B cell (primary cell): ENCODE results near the gene NPHS1. TPM values are rescaled to one million over a fixed set of nuclear protein-coding genes. Genes with fewer than 3 reads are reported as not detected.

Source experiments
- ATAC-seq: fragments of 200-7000 bp; cut with Tn5 transposase; one replicate; pipeline ENCODE4 v1.10.0; 2021; ENCODE audit warnings: low read depth, mild to moderate bottlenecking, moderate number of reproducible peaks, moderate library complexity
- CTCF ChIA-PET: fragments of 350-600 bp; sonication (Branson Sonifier 250); formaldehyde crosslinking; loops from one replicate; lab custom pipeline; 2021; ENCODE audit warnings: antibody characterized with exemption, inconsistent platforms; lab: Charles Lee
- POLR2A ChIA-PET: fragments of 350-600 bp; sonication (Branson Sonifier 250); formaldehyde crosslinking; loops from one replicate; lab custom pipeline; 2021; ENCODE audit warnings: antibody characterized with exemption; lab: Charles Lee
- DNase-seq: peaks from one replicate; pipeline ENCODE4 v3.0.0; 2013
- H2AFZ ChIP-seq: 2 replicates; pipeline ENCODE4 v1.6.1; 2012; ENCODE audit warnings: mild to moderate bottlenecking, low read depth, low read length; ENCODE audit not compliant: insufficient read depth, poor library complexity, severe bottlenecking
- H3K27ac ChIP-seq, 2 donors: 1 replicate in 1 of 2; 2 replicates in 1 of 2; pipeline ENCODE4 v1.5.1; 2012 to 2013; ENCODE audit warnings: low read length in 2 of 2, mild to moderate bottlenecking in 2 of 2, moderate library complexity in 1 of 2
- H3K27me3 ChIP-seq, 4 experiments: fragments of 200-600 bp in 1 of 4; sonication (generic) in 1 of 4; replicated peaks in 1 of 4; 1 replicate in 2 of 4; 2 replicates in 2 of 4; pipeline versions ENCODE4 v1.6.1 to v1.7.0; 2013 to 2016; ENCODE audit warnings: low read length in 3 of 4, mild to moderate bottlenecking in 2 of 4, mixed read lengths in 1 of 4, moderate library complexity in 1 of 4; ENCODE audit not compliant: insufficient read depth in 4 of 4, control insufficient read depth in 3 of 4; ENCODE audit errors: control extremely low read depth in 1 of 4
- H3K36me3 ChIP-seq, 2 experiments: replicated peaks in 1 of 2; 1 replicate in 1 of 2; 2 replicates in 1 of 2; pipeline versions ENCODE4 v1.6.1 to v1.7.1; 2013; ENCODE audit warnings: low read length in 1 of 2; ENCODE audit not compliant: insufficient read depth in 2 of 2, control insufficient read depth in 1 of 2; ENCODE audit errors: control extremely low read depth in 1 of 2, extremely low read depth in 1 of 2
- H3K4me1 ChIP-seq, 2 donors: fragments of 200-600 bp in 1 of 2; sonication (generic) in 1 of 2; 1 replicate in 1 of 2; 2 replicates in 1 of 2; pipeline versions ENCODE4 v1.5.1 to v1.6.1; 2013 to 2017; ENCODE audit warnings: low read length in 2 of 2; ENCODE audit not compliant: control insufficient read depth in 2 of 2, insufficient read depth in 2 of 2
- H3K4me2 ChIP-seq: replicated peaks from 2 replicates; pipeline ENCODE3; 2012; ENCODE audit warnings: mild to moderate bottlenecking, low read depth, low read length; ENCODE audit not compliant: poor library complexity, severe bottlenecking
- H3K4me3 ChIP-seq, 5 experiments: fragments of 200-600 bp in 1 of 5; sonication (generic) in 1 of 5; 1 replicate in 3 of 5; 2 replicates in 2 of 5; pipeline versions ENCODE4 v1.5.1 to v1.7.0; 2011 to 2016; ENCODE audit warnings: low read length in 4 of 5, mild to moderate bottlenecking in 4 of 5, low read depth in 2 of 5, control low read depth in 1 of 5, moderate library complexity in 1 of 5; ENCODE audit not compliant: insufficient read depth in 1 of 5; ENCODE audit errors: control extremely low read depth in 1 of 5, extremely low read depth in 1 of 5
- H3K79me2 ChIP-seq: fragments of 200-600 bp; sonication (generic); one replicate; pipeline ENCODE4 v1.6.0; 2016; ENCODE audit warnings: low read length; ENCODE audit not compliant: control insufficient read depth, insufficient read depth
- H3K9ac ChIP-seq: fragments of 200-600 bp; sonication (generic); 2 replicates; pipeline ENCODE4 v1.6.1; 2017; ENCODE audit warnings: mild to moderate bottlenecking, low read length, moderate library complexity
- H3K9me3 ChIP-seq, 3 donors: one replicate each; pipeline versions ENCODE4 v1.6.1 to v1.7.1; 2013; ENCODE audit warnings: low read length in 2 of 3; ENCODE audit not compliant: control insufficient read depth in 2 of 3, insufficient read depth in 1 of 3; ENCODE audit errors: control extremely low read depth in 1 of 3
- H4K20me1 ChIP-seq: 2 replicates; pipeline ENCODE4 v1.6.0; 2012; ENCODE audit warnings: mild to moderate bottlenecking, low read length; ENCODE audit not compliant: insufficient read depth, control insufficient read depth, poor library complexity, severe bottlenecking
- H3K27ac Mint-ChIP-seq: one replicate; pipeline ENCODE4 v1.8.0; 2021; ENCODE audit warnings: mixed read lengths
- H3K27me3 Mint-ChIP-seq: one replicate; pipeline ENCODE4 v1.8.0; 2021; ENCODE audit warnings: mixed read lengths
- H3K4me1 Mint-ChIP-seq: one replicate; pipeline ENCODE4 v1.8.0; 2021; ENCODE audit warnings: mixed read lengths
- H3K4me3 Mint-ChIP-seq: one replicate; pipeline ENCODE4 v1.8.0; 2021; ENCODE audit warnings: mixed read lengths
- H3K9me3 Mint-ChIP-seq: one replicate; pipeline ENCODE4 v1.8.0; 2022; ENCODE audit warnings: mixed read lengths; ENCODE audit not compliant: insufficient read depth
- CTCF ChIP-seq: fragments of 200-600 bp; IDR thresholded peaks from one replicate; pipeline ENCODE4 v1.8.0; 2022; ENCODE audit warnings: antibody characterized with exemption, mild to moderate bottlenecking
- EZH2 ChIP-seq: IDR thresholded peaks from 2 replicates; pipeline ENCODE4 v1.6.1; 2012; ENCODE audit warnings: borderline replicate concordance, low read depth, mild to moderate bottlenecking, moderate library complexity, low read length; ENCODE audit not compliant: insufficient read depth, poor library complexity, severe bottlenecking
- WGBS: methylation state at CpG from one replicate; pipeline ENCODE4 v1.1.5; 2013; ENCODE audit warnings: missing lambda C conversion rate; ENCODE audit not compliant: insufficient coverage; 5-methylcytosine and 5-hydroxymethylcytosine counted together
- intact Hi-C: fragments of 100-400 bp; cut with micrococcal nuclease; formaldehyde crosslinking; loops from one replicate; pipeline ENCODE4 v1.10.0; 2022
- polyA plus RNA-seq: library from polyadenylated mRNA; depleted of rRNA; stranded (reverse); fragments of >200 nt; gene quantifications from 2 replicates; pipeline ENCODE4 v1.2.3, GENCODE V29; 2012
- total RNA-seq, 2 donors: library from RNA; stranded (reverse); fragments of 120-200 nt in 1 of 2; gene quantifications; 1 replicate in 1 of 2; 2 replicates in 1 of 2; pipeline versions ENCODE4 v1.2.3 to v1.2.4, GENCODE V29; 2013 to 2022

NPHS1 gene
- total and polyA plus RNA-seq, 2 donors (not counting 1 experiment from before 2014, with no cell fraction given): not detected

- intact Hi-C loops: no loop called here
- WGBS: 88% methylated on average over 11 of the region's 11 CpGs
- ATAC-seq (no peak), DNase-seq (no peak)
- TF ChIP-seq CTCF (no peak), EZH2 (no peak)
- Histone ChIP-seq H3K4me2 (no peak overlapping the region), H3K9me3 (no peaks in the 10 kb centered on the region), H4K20me1 (no peaks in the 10 kb centered on the region), H3K27me3 (no peaks in the 10 kb centered on the region), H3K4me1 (no peaks in the 10 kb centered on the region), H3K79me2 (no peaks in the 10 kb centered on the region), H3K36me3 (no peaks in the 10 kb centered on the region), H3K4me3 (no peak overlapping the region), H2AFZ (no peak overlapping the region), H3K9ac (no peak overlapping the region), H3K27ac (no peak overlapping the region)
- no peaks in the 10 kb centered on the region for H3K9me3 Mint-ChIP-seq
- H3K4me3 Mint-ChIP-seq: no peak overlapping the region
- POLR2A ChIA-PET: no interaction called here
- H3K27me3 Mint-ChIP-seq: peaks cover 7% of the 10 kb centered on the region
- CTCF ChIA-PET: interaction anchor here (0.5 kb wide), 1 partner anchor 27 kb away, joined by 3 read pairs; no protein-coding TSS in a partner anchor
- H3K27ac Mint-ChIP-seq: no peak overlapping the region
- H3K4me1 Mint-ChIP-seq: no peaks in the 10 kb centered on the region
Measured at GRCh38 chr19:35789195-35789977, 62.9 kb downstream of the NPHS1 start.

- H3K9ac ChIP-seq: no peak overlapping the region
- TF ChIP-seq EZH2: no peak
- ChIA-PET POLR2A (no interaction called here), CTCF (no interaction called here)
- Mint-ChIP-seq H3K27me3 (peaks cover 3% of the 10 kb centered on the region), H3K27ac (no peak overlapping the region), H3K9me3 (no peaks in the 10 kb centered on the region), H3K4me3 (no peak overlapping the region), H3K4me1 (no peaks in the 10 kb centered on the region)
- no peaks in the 10 kb centered on the region for H3K79me2 ChIP-seq
- no peak overlapping the region for H2AFZ ChIP-seq
- DNase-seq: no peak
- no peaks in the 10 kb centered on the region for H3K27me3 ChIP-seq
- no peak overlapping the region for H3K4me3 ChIP-seq
- intact Hi-C loops: no loop called here
- no peaks in the 10 kb centered on the region for H3K9me3 ChIP-seq
- 87% methylated on average over 3 of the region's 12 CpGs for WGBS
- no peaks in the 10 kb centered on the region for H3K4me1 ChIP-seq
- H3K4me2 ChIP-seq: no peak overlapping the region
- no peaks in the 10 kb centered on the region for H4K20me1 ChIP-seq
- no peaks in the 10 kb centered on the region for H3K36me3 ChIP-seq
- ATAC-seq: no peak
- no peak overlapping the region for H3K27ac ChIP-seq
Measured at GRCh38 chr19:35788205-35788960, 63.9 kb downstream of the NPHS1 start.
